ENCODE results near the gene PRSS57.

The PRSS57 gene

DNA sequence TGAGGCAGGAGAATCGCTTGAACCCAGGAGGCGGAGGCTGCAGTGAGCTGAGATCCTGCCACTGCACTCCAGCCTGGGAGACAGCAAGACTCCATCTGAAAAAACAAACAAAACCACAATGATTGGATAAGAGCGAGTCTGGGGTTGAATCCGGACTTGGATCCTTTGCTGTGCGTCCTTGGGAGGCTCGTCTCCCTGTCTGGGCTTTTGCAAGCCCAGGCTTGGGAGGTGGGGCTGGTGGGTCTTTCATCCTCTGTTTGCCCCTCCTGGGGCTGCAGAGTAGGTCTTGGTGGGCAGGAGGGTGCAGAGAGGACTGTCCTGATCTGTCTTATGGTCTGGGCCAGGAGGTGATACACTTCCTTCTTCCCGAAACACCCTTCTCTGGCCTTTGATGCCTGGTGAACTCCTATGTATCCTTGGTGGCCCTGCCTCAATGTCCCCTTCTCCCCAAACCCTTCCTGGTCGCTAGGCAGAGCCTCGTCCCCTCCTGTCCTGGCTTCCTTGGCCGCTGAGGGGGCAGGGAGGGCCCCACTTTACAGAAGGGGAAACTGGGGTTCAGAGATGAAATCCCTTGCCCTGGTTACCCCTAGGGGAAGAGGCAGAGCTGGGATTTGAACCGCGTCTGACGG lies 30.3 kb upstream of the PRSS57 start:
- no peaks in the 10 kb centered on the region for H4K20me1 ChIP-seq (ENCODE audit: control insufficient read depth, insufficient read depth, low read depth, low read length)
- peaks cover 12% of the 10 kb centered on the region for H3K27me3 ChIP-seq (ENCODE audit: control insufficient read depth, low read length)
- no peak overlapping the region for H3K27ac ChIP-seq (ENCODE audit: low read depth, low read length)
- no peaks in the 10 kb centered on the region for H3K9me3 ChIP-seq (ENCODE audit: control insufficient read depth, insufficient read depth, low read length)
- H3F3A ChIP-seq (ENCODE audit: control insufficient read depth, insufficient read depth): no peaks in the 10 kb centered on the region
- H3K4me1 ChIP-seq (ENCODE audit: control insufficient read depth, low read length): peaks cover 15% of the 10 kb centered on the region
- H3K79me2 ChIP-seq (ENCODE audit: control insufficient read depth, low read length): no peaks in the 10 kb centered on the region
- no peak overlapping the region for H3K4me2 ChIP-seq (ENCODE audit: low read length)
- H3K36me3 ChIP-seq (ENCODE audit: control insufficient read depth, low read length): no peaks in the 10 kb centered on the region
- no peak for TF ChIP-seq EZH2phosphoT487 (IDR thresholded peaks at IDR 0.05; ENCODE audit: borderline replicate concordance, low read length)
- TF ChIP-seq, protein P1, sequence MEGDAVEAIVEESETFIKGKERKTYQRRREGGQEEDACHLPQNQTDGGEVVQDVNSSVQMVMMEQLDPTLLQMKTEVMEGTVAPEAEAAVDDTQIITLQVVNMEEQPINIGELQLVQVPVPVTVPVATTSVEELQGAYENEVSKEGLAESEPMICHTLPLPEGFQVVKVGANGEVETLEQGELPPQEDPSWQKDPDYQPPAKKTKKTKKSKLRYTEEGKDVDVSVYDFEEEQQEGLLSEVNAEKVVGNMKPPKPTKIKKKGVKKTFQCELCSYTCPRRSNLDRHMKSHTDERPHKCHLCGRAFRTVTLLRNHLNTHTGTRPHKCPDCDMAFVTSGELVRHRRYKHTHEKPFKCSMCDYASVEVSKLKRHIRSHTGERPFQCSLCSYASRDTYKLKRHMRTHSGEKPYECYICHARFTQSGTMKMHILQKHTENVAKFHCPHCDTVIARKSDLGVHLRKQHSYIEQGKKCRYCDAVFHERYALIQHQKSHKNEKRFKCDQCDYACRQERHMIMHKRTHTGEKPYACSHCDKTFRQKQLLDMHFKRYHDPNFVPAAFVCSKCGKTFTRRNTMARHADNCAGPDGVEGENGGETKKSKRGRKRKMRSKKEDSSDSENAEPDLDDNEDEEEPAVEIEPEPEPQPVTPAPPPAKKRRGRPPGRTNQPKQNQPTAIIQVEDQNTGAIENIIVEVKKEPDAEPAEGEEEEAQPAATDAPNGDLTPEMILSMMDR (IDR thresholded peaks at IDR 0.05; ENCODE audit: low read depth, low read length, poor library complexity, severe bottlenecking): no peak
- H3K4me3 ChIP-seq (ENCODE audit: low read length): no peak overlapping the region
- no peaks in the 10 kb centered on the region for H3K9me2 ChIP-seq (replicated peaks; ENCODE audit: control insufficient read depth, low read length)

DNA sequence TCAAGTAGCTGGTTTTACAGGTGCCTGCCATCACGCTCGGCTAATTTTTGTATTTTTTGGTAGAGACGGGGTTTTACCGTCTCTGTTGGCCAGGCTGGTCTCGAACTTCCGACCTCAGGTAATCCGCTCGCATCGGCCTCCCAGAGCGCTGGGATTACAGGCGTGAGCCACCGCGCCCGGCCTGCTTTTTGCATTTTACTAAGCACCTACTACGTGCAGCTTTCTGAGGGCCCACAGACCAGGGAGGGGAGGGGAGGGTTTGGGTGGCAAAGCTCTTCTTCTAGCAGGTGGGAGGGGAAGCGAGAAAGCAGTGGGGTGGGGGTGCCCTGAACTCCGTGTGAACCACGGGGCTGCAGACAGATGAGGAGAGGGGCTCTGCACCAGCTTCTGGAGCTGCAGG lies 28.5 kb upstream of the PRSS57 start:
- Histone ChIP-seq H3K9me3 (ENCODE audit: control insufficient read depth, insufficient read depth, low read length) (no peaks in the 10 kb centered on the region), H3K4me2 (ENCODE audit: low read length) (no peak overlapping the region), H3K9me2 (replicated peaks; ENCODE audit: control insufficient read depth, low read length) (no peaks in the 10 kb centered on the region), H3K4me3 (ENCODE audit: low read length) (no peak overlapping the region), H3K27me3 (ENCODE audit: control insufficient read depth, low read length) (peaks cover 12% of the 10 kb centered on the region), H3K79me2 (ENCODE audit: control insufficient read depth, low read length) (no peaks in the 10 kb centered on the region), H3K36me3 (ENCODE audit: control insufficient read depth, low read length) (no peaks in the 10 kb centered on the region), H4K20me1 (ENCODE audit: control insufficient read depth, insufficient read depth, low read depth, low read length) (no peaks in the 10 kb centered on the region), H3F3A (ENCODE audit: control insufficient read depth, insufficient read depth) (no peaks in the 10 kb centered on the region), H3K4me1 (ENCODE audit: control insufficient read depth, low read length) (peaks cover 12% of the 10 kb centered on the region), H3K27ac (ENCODE audit: low read depth, low read length) (no peak overlapping the region)
- no peak for TF ChIP-seq EZH2phosphoT487 (IDR thresholded peaks at IDR 0.05; ENCODE audit: borderline replicate concordance, low read length)
- TF ChIP-seq, protein P1 (IDR thresholded peaks at IDR 0.05; ENCODE audit: low read depth, low read length, poor library complexity, severe bottlenecking): no peak

DNA sequence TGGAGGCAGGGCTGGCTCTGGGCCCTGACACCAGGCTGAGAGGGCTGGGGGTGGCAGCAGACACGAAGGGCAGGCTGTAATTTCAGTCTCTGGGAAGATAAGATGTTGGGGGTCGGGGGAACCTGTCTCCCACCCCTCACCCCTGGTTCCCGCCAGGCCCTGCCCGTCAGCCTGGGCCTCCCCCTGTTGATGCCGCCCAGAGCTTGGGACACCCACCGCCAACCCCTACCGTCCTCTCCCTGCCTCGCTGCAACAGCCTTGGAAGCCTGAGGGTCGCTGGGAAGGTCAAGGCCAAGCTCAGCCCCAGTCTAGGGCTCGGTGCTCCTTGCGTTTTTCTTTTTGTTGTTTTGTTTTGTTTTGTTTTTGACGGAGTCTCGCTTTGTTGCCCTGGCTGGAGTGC lies 28.0 kb upstream of the PRSS57 start:
- H4K20me1 ChIP-seq (ENCODE audit: control insufficient read depth, insufficient read depth, low read depth, low read length): no peaks in the 10 kb centered on the region
- TF ChIP-seq, protein P1 (IDR thresholded peaks at IDR 0.05; ENCODE audit: low read depth, low read length, poor library complexity, severe bottlenecking): no peak
- no peak for TF ChIP-seq EZH2phosphoT487 (IDR thresholded peaks at IDR 0.05; ENCODE audit: borderline replicate concordance, low read length)
- H3K79me2 ChIP-seq (ENCODE audit: control insufficient read depth, low read length): no peaks in the 10 kb centered on the region
- H3K27me3 ChIP-seq (ENCODE audit: control insufficient read depth, low read length): peaks cover 12% of the 10 kb centered on the region
- H3K4me1 ChIP-seq (ENCODE audit: control insufficient read depth, low read length): peaks cover 12% of the 10 kb centered on the region
- H3K36me3 ChIP-seq (ENCODE audit: control insufficient read depth, low read length): no peaks in the 10 kb centered on the region
- H3K27ac ChIP-seq (ENCODE audit: low read depth, low read length): no peak overlapping the region
- no peaks in the 10 kb centered on the region for H3K9me3 ChIP-seq (ENCODE audit: control insufficient read depth, insufficient read depth, low read length)
- H3K9me2 ChIP-seq (replicated peaks; ENCODE audit: control insufficient read depth, low read length): no peaks in the 10 kb centered on the region
- H3K4me2 ChIP-seq (ENCODE audit: low read length): peak overlapping the region; percentile 37; the same call in 1 of the 2 replicates
- no peaks in the 10 kb centered on the region for H3F3A ChIP-seq (ENCODE audit: control insufficient read depth, insufficient read depth)
- H3K4me3 ChIP-seq (ENCODE audit: low read length): no peak overlapping the region
